Putamen (tissue), 1 donor: Measurements from ENCODE around the gene ACVR1B.

ENCODE experiments used
- DNase-seq: peaks from one replicate; pipeline ENCODE4 v3.0.0-alpha.2; 2016; ENCODE audit warnings: low spot score

The ACVR1B gene

GRCh38 chr12:52044292-52044983, 92.9 kb downstream of the ACVR1B start:
- peak; percentile 76 for DNase-seq

- DNase-seq: no peak
These were observed 94.3 kb downstream of the ACVR1B start for GRCh38 chr12:52045794-52046199.
